H1 (cell line): ENCODE results near the gene CMTM2. TPM values are rescaled to one million over a fixed set of nuclear protein-coding genes. Genes with fewer than 3 reads are reported as not detected.

Experiments used
- CTCF ChIP-seq, 3 experiments: IDR thresholded peaks; 1 replicate in 2 of 3; 2 replicates in 1 of 3; pipeline versions ENCODE4 v1.5.1 to v1.6.1; 2011; ENCODE audit warnings: low read length in 3 of 3, mild to moderate bottlenecking in 3 of 3, inconsistent platforms in 2 of 3, low read depth in 1 of 3, moderate library complexity in 1 of 3; ENCODE audit not compliant: insufficient read depth in 1 of 3; ENCODE audit errors: control extremely low read depth in 1 of 3
- E2F6 ChIP-seq: IDR thresholded peaks from 2 replicates; pipeline ENCODE4 v1.6.1; 2012; ENCODE audit warnings: inconsistent platforms
- EGR1 ChIP-seq: IDR thresholded peaks from 2 replicates; pipeline ENCODE4 v1.6.1; 2011; ENCODE audit warnings: low read depth, low read length, borderline replicate concordance
- EP300 ChIP-seq, 2 experiments: IDR thresholded peaks; 1 replicate in 1 of 2; 2 replicates in 1 of 2; pipeline ENCODE4 v1.6.1; 2011 to 2012; ENCODE audit warnings: low read depth in 2 of 2, low read length in 2 of 2, mild to moderate bottlenecking in 2 of 2, borderline replicate concordance in 1 of 2, inconsistent platforms in 1 of 2, moderate library complexity in 1 of 2
- FOSL1 ChIP-seq: IDR thresholded peaks from 2 replicates; pipeline ENCODE4 v1.6.1; 2011; ENCODE audit warnings: mild to moderate bottlenecking, low read depth, low read length, moderate library complexity; ENCODE audit not compliant: insufficient read depth
- GTF2F1 ChIP-seq: IDR thresholded peaks from 2 replicates; pipeline ENCODE4 v1.6.1; 2012; ENCODE audit warnings: low read depth, low read length, improper control_type of control experiment, borderline replicate concordance
- KDM5A ChIP-seq: fragments of 200-600 bp; IDR thresholded peaks from 2 replicates; pipeline ENCODE4 v1.7.1; 2012; ENCODE audit warnings: mild to moderate bottlenecking, low read length, inconsistent platforms, mixed read lengths
- MAFK ChIP-seq: IDR thresholded peaks from 2 replicates; pipeline ENCODE4 v1.6.1; 2012; ENCODE audit warnings: low read depth, mild to moderate bottlenecking, improper control_type of control experiment, low read length
- SIX5 ChIP-seq: IDR thresholded peaks from 2 replicates; pipeline ENCODE4 v1.6.1; 2011; ENCODE audit warnings: mild to moderate bottlenecking, low read depth, low read length
- polyA plus RNA-seq, 7 experiments: library from polyadenylated mRNA; depleted of rRNA in 3 of 7; stranded (reverse) in 5 of 7; unstranded in 2 of 7; fragments of >200 nt in 5 of 7; fragments of 200-250 nt in 2 of 7; gene quantifications; 1 replicate in 5 of 7; 2 replicates in 1 of 7; 4 replicates in 1 of 7; pipeline versions ENCODE4 v1.2.1 to v1.2.3, GENCODE V29; 2011 to 2013; ENCODE audit warnings: missing spikeins in 2 of 7, mixed read lengths in 2 of 7
- total RNA-seq: library from RNA; stranded (reverse); fragmentation: NEBNext Ultra II Directional; extraction: Animal tissue kit (Norgen Biotek cat#: 25700); gene quantifications from 2 replicates; pipeline ENCODE4 v1.2.1, GENCODE V29; 2021

The CMTM2 gene
- total and polyA plus RNA-seq, 2 of the 8 experiments (the other 6 are each of a cell fraction or from before 2014, with no cell fraction given) = not detected

DNA sequence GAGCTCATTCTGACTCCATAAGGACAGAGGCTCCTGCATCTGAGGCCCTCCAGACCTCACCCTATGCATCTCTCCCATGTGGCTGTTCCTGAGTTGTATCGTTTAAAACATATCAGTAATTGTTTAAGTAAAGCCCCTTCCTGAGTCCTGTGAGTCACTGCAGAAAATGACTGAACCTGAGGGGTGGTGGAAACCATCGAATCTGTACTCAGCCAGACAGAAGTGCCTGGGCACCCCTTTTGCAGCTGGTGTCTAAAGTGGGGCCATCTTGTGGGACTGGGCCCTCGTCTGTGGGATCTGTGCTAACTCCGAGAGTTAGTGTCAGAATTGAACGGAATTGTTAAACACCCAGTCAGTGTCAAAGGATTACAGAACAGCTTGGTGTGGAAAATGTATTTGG is 50.6 kb downstream of the CMTM2 start (continued):
- TF ChIP-seq GTF2F1 (no peak), CTCF (IDR thresholded peaks at IDR 0.05; ENCODE audit: control extremely low read depth in 1 of 3, insufficient read depth in 1 of 3, low read depth in 1 of 3, low read length in 3 of 3) (no peak), EP300 (IDR thresholded peaks at IDR 0.05; ENCODE audit: borderline replicate concordance in 1 of 2, low read depth in 2 of 2, low read length in 2 of 2) (no peak), KDM5A (no peak), EGR1 (no peak), SIX5 (no peak), E2F6 (no peak), FOSL1 (no peak), MAFK (no peak)
